ENCODE measurements around the gene ARAP1.

GRCh38 chr11:72788241-72788640 lies 36.0 kb upstream of the ARAP1 start:
- TF ChIP-seq EZH2 (IDR thresholded peaks at IDR 0.05; ENCODE audit: borderline replicate concordance, low read depth, low read length, severe bottlenecking) (no peak), CTCF (IDR thresholded peaks at IDR 0.05; ENCODE audit: extremely low read depth in 1 of 2, insufficient read depth in 1 of 2, low read depth in 1 of 2, low read length in 2 of 2) (no peak)
